Embryonic facial prominence (tissue), 1 donor: ENCODE data around the gene NUDT15.
"Not testable (repeated sequence)": the region's sequence is repeated elsewhere in the genome, so short reads cannot be mapped to it uniquely, and the experiment has no call there.

Source experiments
- DNase-seq: peaks from one replicate; pipeline ENCODE4 v3.0.0-alpha.2; 2016; ENCODE audit errors: extremely low spot score

Gene NUDT15

GRCh38 chr13:48042894-48043293 lies 5.4 kb downstream of the NUDT15 start:
- DNase-seq, result no peak

GRCh38 chr13:48043789-48044503 lies 6.4 kb downstream of the NUDT15 start:
- DNase-seq, result no peak

GRCh38 chr13:48050550-48050949 lies 13.0 kb downstream of the NUDT15 start:
- no peak for DNase-seq

- DNase-seq, result no peak
These were observed 17.1 kb downstream of the NUDT15 start for GRCh38 chr13:48054601-48055000.

- no peak for DNase-seq
These were observed 18.2 kb downstream of the NUDT15 start for GRCh38 chr13:48055712-48056111.

GRCh38 chr13:48058536-48058935 lies 21.0 kb downstream of the NUDT15 start:
- DNase-seq, result not testable (repeated sequence)

GRCh38 chr13:48059951-48060350 lies 22.4 kb downstream of the NUDT15 start:
- DNase-seq, result not testable (repeated sequence)

GRCh38 chr13:48066310-48066989 lies 28.9 kb downstream of the NUDT15 start:
- DNase-seq, result no peak

GRCh38 chr13:48068036-48068435 lies 30.5 kb downstream of the NUDT15 start:
- no peak for DNase-seq

GRCh38 chr13:48068952-48069351 lies 31.4 kb downstream of the NUDT15 start:
- DNase-seq, result no peak

- DNase-seq, result no peak
These were observed 32.0 kb downstream of the NUDT15 start for GRCh38 chr13:48069573-48069972.

GRCh38 chr13:48070942-48071341 lies 33.4 kb downstream of the NUDT15 start:
- no peak for DNase-seq

- no peak for DNase-seq
These were observed 34.8 kb downstream of the NUDT15 start for GRCh38 chr13:48072304-48072703.

GRCh38 chr13:48072787-48073186 lies 35.3 kb downstream of the NUDT15 start:
- no peak for DNase-seq

GRCh38 chr13:48074006-48074405 lies 36.5 kb downstream of the NUDT15 start:
- DNase-seq, result no peak

GRCh38 chr13:48078251-48078656 lies 40.7 kb downstream of the NUDT15 start:
- DNase-seq, result no peak

- no peak for DNase-seq
These were observed 44.2 kb downstream of the NUDT15 start for GRCh38 chr13:48081739-48082138.

- DNase-seq, result no peak
These were observed 48.7 kb downstream of the NUDT15 start for GRCh38 chr13:48086272-48086671.

GRCh38 chr13:48093588-48093987 lies 56.1 kb downstream of the NUDT15 start:
- DNase-seq, result no peak

- no peak for DNase-seq
These were observed 56.9 kb downstream of the NUDT15 start for GRCh38 chr13:48094404-48094780.

GRCh38 chr13:48094781-48095502 lies 57.4 kb downstream of the NUDT15 start, which contains the start of gene MED4:
TSS of gene MED4 (minus strand) at chr13:48095104. CDS start at chr13:48095078, 26 bp downstream.
- peak; percentile 93 for DNase-seq

GRCh38 chr13:48096670-48097069 lies 59.1 kb downstream of the NUDT15 start:
- no peak for DNase-seq
